HEK293 (cell line): Measurements from ENCODE around the gene BCAT1.

Experiments
- CTCF ChIA-PET: fragments of 350-600 bp; formaldehyde crosslinking; extraction: SDS; loops from one replicate; lab custom pipeline; 2021; ENCODE audit warnings: antibody characterized with exemption; lab: Yijun Ruan, JAX
- POLR2A ChIA-PET: fragments of 300-600 bp; formaldehyde crosslinking; extraction: SDS; loops from one replicate; lab custom pipeline; 2020; ENCODE audit warnings: antibody characterized with exemption, inconsistent platforms; lab: Yijun Ruan, JAX
- H3K27ac ChIP-seq: fragments of 200-500 bp; sonication (Bioruptor generic); 2 replicates; pipeline ENCODE4 v1.5.1; 2014; ENCODE audit warnings: low read depth, low read length, control low read depth, inconsistent platforms; ENCODE audit errors: extremely low read depth
- H3K36me3 ChIP-seq, 2 experiments: fragments of 200-500 bp in 1 of 2; sonication (Bioruptor generic) in 1 of 2; 1 replicate in 1 of 2; 2 replicates in 1 of 2; pipeline ENCODE4 v1.5.1; 2014 to 2017; ENCODE audit warnings: inconsistent platforms in 2 of 2, low read length in 2 of 2; ENCODE audit not compliant: control insufficient read depth in 2 of 2, insufficient read depth in 1 of 2
- H3K4me1 ChIP-seq: fragments of 200-500 bp; sonication (Bioruptor generic); 2 replicates; pipeline ENCODE4 v1.5.1; 2014; ENCODE audit warnings: mild to moderate bottlenecking, low read length, inconsistent platforms; ENCODE audit not compliant: control insufficient read depth, insufficient read depth
- H3K4me3 ChIP-seq: 2 replicates; pipeline ENCODE4 v1.5.1; 2011; ENCODE audit warnings: low read depth, mild to moderate bottlenecking, control low read depth, low read length, moderate library complexity
- H3K9me3 ChIP-seq: fragments of 200-500 bp; sonication (Bioruptor generic); 2 replicates; pipeline ENCODE4 v1.5.1; 2014; ENCODE audit warnings: low read depth, low read length, inconsistent platforms; ENCODE audit not compliant: control insufficient read depth, insufficient read depth
- ATF2 ChIP-seq: fragments of 450-650 bp; formaldehyde crosslinking; IDR thresholded peaks from 2 replicates; pipeline ENCODE4 v1.5.1; 2016; ENCODE audit warnings: missing biosample characterization, missing genetic modification characterization, low read depth
- EGR2 ChIP-seq: fragments of 450-650 bp; formaldehyde crosslinking; IDR thresholded peaks from 2 replicates; pipeline ENCODE4 v1.5.1; 2016; ENCODE audit warnings: low read depth, missing biosample characterization, missing genetic modification characterization
- FEZF1 ChIP-seq: fragments of 450-650 bp; formaldehyde crosslinking; IDR thresholded peaks from 2 replicates; pipeline ENCODE4 v1.5.1; 2016; ENCODE audit warnings: missing biosample characterization, missing genetic modification characterization
- GLIS2 ChIP-seq: fragments of 450-650 bp; formaldehyde crosslinking; IDR thresholded peaks from 2 replicates; pipeline ENCODE4 v1.5.1; 2016; ENCODE audit warnings: missing biosample characterization, missing genetic modification characterization
- INSM2 ChIP-seq: fragments of 450-650 bp; formaldehyde crosslinking; IDR thresholded peaks from 2 replicates; pipeline ENCODE4 v1.5.1; 2016; ENCODE audit warnings: missing biosample characterization, missing genetic modification characterization
- MZF1 ChIP-seq: fragments of 450-650 bp; formaldehyde crosslinking; IDR thresholded peaks from 2 replicates; pipeline ENCODE4 v1.5.1; 2017; ENCODE audit warnings: missing biosample characterization, missing genetic modification characterization, borderline replicate concordance
- OSR2 ChIP-seq: fragments of 450-650 bp; formaldehyde crosslinking; IDR thresholded peaks from 2 replicates; pipeline ENCODE4 v1.5.1; 2016; ENCODE audit warnings: missing biosample characterization, missing genetic modification characterization
- PATZ1 ChIP-seq: fragments of 450-650 bp; formaldehyde crosslinking; IDR thresholded peaks from 2 replicates; pipeline ENCODE4 v1.5.1; 2016; ENCODE audit warnings: missing biosample characterization, missing genetic modification characterization
- SCRT1 ChIP-seq: fragments of 450-650 bp; formaldehyde crosslinking; IDR thresholded peaks from 2 replicates; pipeline ENCODE4 v1.5.1; 2016; ENCODE audit warnings: missing biosample characterization, missing genetic modification characterization, borderline replicate concordance
- ZFHX2 ChIP-seq: fragments of 450-650 bp; formaldehyde crosslinking; conservative IDR thresholded peaks from 2 replicates; pipeline ENCODE4 v1.5.1; 2016; ENCODE audit warnings: missing biosample characterization, missing genetic modification characterization
- ZNF155 ChIP-seq: fragments of 450-650 bp; formaldehyde crosslinking; IDR thresholded peaks from 2 replicates; pipeline ENCODE4 v1.5.1; 2016; ENCODE audit warnings: missing biosample characterization, missing genetic modification characterization
- ZNF169 ChIP-seq: fragments of 450-650 bp; formaldehyde crosslinking; IDR thresholded peaks from 2 replicates; pipeline ENCODE4 v1.5.1; 2016; ENCODE audit warnings: missing biosample characterization, missing genetic modification characterization
- ZNF18 ChIP-seq: fragments of 450-650 bp; formaldehyde crosslinking; IDR thresholded peaks from 2 replicates; pipeline ENCODE4 v1.5.1; 2016; ENCODE audit warnings: missing biosample characterization, missing genetic modification characterization
- ZNF2 ChIP-seq: fragments of 450-650 bp; formaldehyde crosslinking; IDR thresholded peaks from 2 replicates; pipeline ENCODE4 v1.5.1; 2016; ENCODE audit warnings: missing biosample characterization, missing genetic modification characterization
- ZNF223 ChIP-seq: fragments of 450-650 bp; formaldehyde crosslinking; IDR thresholded peaks from 2 replicates; pipeline ENCODE4 v1.5.1; 2016; ENCODE audit warnings: missing biosample characterization, missing genetic modification characterization
- ZNF302 ChIP-seq: fragments of 450-650 bp; formaldehyde crosslinking; IDR thresholded peaks from 2 replicates; pipeline ENCODE4 v1.5.1; 2016; ENCODE audit warnings: missing biosample characterization, missing genetic modification characterization, low read depth
- ZNF362 ChIP-seq: fragments of 450-650 bp; formaldehyde crosslinking; IDR thresholded peaks from 2 replicates; pipeline ENCODE4 v1.5.1; 2016; ENCODE audit warnings: missing biosample characterization, missing genetic modification characterization
- ZNF366 ChIP-seq: fragments of 450-650 bp; formaldehyde crosslinking; conservative IDR thresholded peaks from 2 replicates; pipeline ENCODE4 v1.5.1; 2016; ENCODE audit warnings: missing biosample characterization, missing genetic modification characterization
- ZNF398 ChIP-seq: fragments of 450-650 bp; formaldehyde crosslinking; IDR thresholded peaks from 2 replicates; pipeline ENCODE4 v1.5.1; 2017; ENCODE audit warnings: missing biosample characterization, missing genetic modification characterization
- ZNF629 ChIP-seq: fragments of 450-650 bp; formaldehyde crosslinking; IDR thresholded peaks from 2 replicates; pipeline ENCODE4 v1.5.1; 2017; ENCODE audit warnings: missing biosample characterization, missing genetic modification characterization
- ZNF639 ChIP-seq: fragments of 450-650 bp; formaldehyde crosslinking; IDR thresholded peaks from 2 replicates; pipeline ENCODE4 v1.5.1; 2016; ENCODE audit warnings: missing biosample characterization, missing genetic modification characterization
- ZXDB ChIP-seq: fragments of 450-650 bp; formaldehyde crosslinking; IDR thresholded peaks from 2 replicates; pipeline ENCODE4 v1.5.1; 2016; ENCODE audit warnings: missing biosample characterization, missing genetic modification characterization

The BCAT1 gene

GRCh38 chr12:24938341-24938740 lies 10.6 kb downstream of the BCAT1 start:
- no peak overlapping the region for H3K4me3 ChIP-seq
- no peaks in the 10 kb centered on the region for H3K4me1 ChIP-seq
- peak; percentile 32; the same call in 1 of the 2 replicates for TF ChIP-seq FEZF1 (tag by site-specific recombination)
- TF ChIP-seq OSR2 (tag by site-specific recombination) = no peak
- TF ChIP-seq ZNF366 (tag by site-specific recombination) = no peak
- TF ChIP-seq EGR2 (tag by site-specific recombination) = peak; percentile 26; the same call in 1 of the 2 replicates
- 0 out of 2 replicates have a peak, but pooled peaks have one; percentile 28 for TF ChIP-seq PATZ1 (tag by site-specific recombination)
- TF ChIP-seq ZFHX2 (tag by site-specific recombination) = 0 out of 2 replicates have a peak, but pooled peaks have one; percentile 39
- 0 out of 2 replicates have a peak, but pooled peaks have one; percentile 12 for TF ChIP-seq ZXDB (tag by site-specific recombination)
- TF ChIP-seq ZNF302 (tag by site-specific recombination) = no peak
- no peak overlapping the region for H3K27ac ChIP-seq
- POLR2A ChIA-PET = no interaction called here
- no peaks in the 10 kb centered on the region for H3K9me3 ChIP-seq
- H3K36me3 ChIP-seq = no peaks in the 10 kb centered on the region
- CTCF ChIA-PET = interaction anchor here (0.6 kb wide), 1 partner anchor 1011 kb away, joined by 3 read pairs; no protein-coding TSS in a partner anchor

GRCh38 chr12:24937553-24938244 lies 11.2 kb downstream of the BCAT1 start:
- H3K27ac ChIP-seq = no peak overlapping the region
- no peaks in the 10 kb centered on the region for H3K9me3 ChIP-seq
- ChIA-PET CTCF (interaction anchor here (0.6 kb wide), 1 partner anchor 1012 kb away, joined by 3 read pairs; no protein-coding TSS in a partner anchor), POLR2A (no interaction called here)
- no peaks in the 10 kb centered on the region for H3K4me1 ChIP-seq
- H3K36me3 ChIP-seq = no peaks in the 10 kb centered on the region
- H3K4me3 ChIP-seq = no peak overlapping the region
- TF ChIP-seq SCRT1 (tag by site-specific recombination) (no peak), ZNF169 (tag by site-specific recombination) (no peak), ZNF398 (tag by site-specific recombination) (0 out of 2 replicates have a peak, but pooled peaks have one; percentile 10), ZNF639 (tag by site-specific recombination) (no peak), ZNF629 (tag by site-specific recombination) (peak; percentile 77), MZF1 (tag by site-specific recombination) (peak; percentile 41; the same call in 1 of the 2 replicates), ZNF2 (tag by site-specific recombination) (no peak), GLIS2 (0 out of 2 replicates have a peak, but pooled peaks have one; percentile 48), ATF2 (tag by site-specific recombination) (no peak), ZNF18 (tag by site-specific recombination) (no peak), ZNF362 (peak; percentile 85), ZNF223 (no peak), ZNF155 (no peak), INSM2 (tag by site-specific recombination) (0 out of 2 replicates have a peak, but pooled peaks have one; percentile 21)
